Sigmoid colon (tissue), 7 donors: ENCODE measurements around the gene C1orf198. TPM values are rescaled to one million over a fixed set of nuclear protein-coding genes. Genes with fewer than 3 reads are reported as not detected.

Experiments used
- DNase-seq: peaks from one replicate; pipeline ENCODE4 v3.0.0-alpha.2; 2019
- H3K27ac ChIP-seq, 4 donors: fragments of 200-600 bp; sonication (generic); one replicate each; pipeline ENCODE4 v1.5.1; 2016 to 2019; ENCODE audit warnings: mild to moderate bottlenecking in 1 of 4
- H3K27me3 ChIP-seq, 3 donors: fragments of 200-600 bp; sonication (generic); one replicate each; pipeline ENCODE4 v1.5.1; 2019; ENCODE audit warnings: mild to moderate bottlenecking in 1 of 3
- H3K36me3 ChIP-seq, 4 donors: fragments of 200-600 bp; sonication (generic); one replicate each; pipeline ENCODE4 v1.5.1; 2016 to 2019
- H3K4me1 ChIP-seq, 4 donors: fragments of 200-600 bp; sonication (generic); one replicate each; pipeline ENCODE4 v1.5.1; 2017 to 2019
- H3K4me3 ChIP-seq, 4 donors: fragments of 200-600 bp; sonication (generic); one replicate each; pipeline ENCODE4 v1.5.1; 2017 to 2019; ENCODE audit warnings: mild to moderate bottlenecking in 2 of 4, moderate library complexity in 1 of 4
- H3K9me3 ChIP-seq, 4 donors: fragments of 200-600 bp in 3 of 4; sonication (generic) in 3 of 4; one replicate each; pipeline versions ENCODE4 v1.5.1 to v1.6.1; 2013 to 2019
- CTCF ChIP-seq, 4 experiments: fragments of 450-650 bp in 3 of 4; fragments of 200-600 bp in 1 of 4; IDR thresholded peaks; one replicate each; pipeline ENCODE4 v1.5.1; 2016 to 2019; ENCODE audit warnings: antibody characterized with exemption in 4 of 4, mild to moderate bottlenecking in 3 of 4, moderate library complexity in 2 of 4
- EP300 ChIP-seq, 4 donors: sonication (generic); formaldehyde crosslinking; IDR thresholded peaks; one replicate each; pipeline ENCODE4 v1.6.1; 2017; ENCODE audit warnings: antibody characterized with exemption in 4 of 4
- POLR2A ChIP-seq, 2 donors: fragments of 450-650 bp; IDR thresholded peaks; one replicate each; pipeline ENCODE4 v1.6.1; 2016; ENCODE audit warnings: antibody characterized with exemption in 2 of 2, mild to moderate bottlenecking in 2 of 2, moderate library complexity in 2 of 2
- POLR2AphosphoS5 ChIP-seq, 4 donors: sonication (generic); formaldehyde crosslinking; IDR thresholded peaks; one replicate each; pipeline ENCODE4 v1.6.1; 2017; ENCODE audit warnings: antibody characterized with exemption in 4 of 4
- WGBS, 2 donors: extraction: QIAGEN DNeasy Blood & Tissue Kit; methylation state at CpG; one replicate each; pipeline ENCODE4 v1.1.7; 2013; 5-methylcytosine and 5-hydroxymethylcytosine counted together
- intact Hi-C: fragments of 100-400 bp; cut with DNase I; formaldehyde crosslinking; loops from one replicate; pipeline ENCODE4 v1.15.1; 2023
- polyA plus RNA-seq, 3 donors: library from polyadenylated mRNA; stranded (reverse); fragments of 200-250 nt; gene quantifications; one replicate each; pipeline ENCODE4 v1.2.3, GENCODE V29; 2013
- total RNA-seq, 4 donors: library from RNA; depleted of rRNA; stranded (reverse); fragments of >200 nt; gene quantifications; one replicate each; pipeline ENCODE4 v1.1.0, GENCODE V29; 2016
- donor health status: healthy with polysubstance abuse.
- donor health status: Bipolar disorder and iron deficiency.
- donor health status: healthy.

Gene C1orf198
- total and polyA plus RNA-seq, 7 donors: 4.9 to 63.5 (median 42.1) TPM

DNA sequence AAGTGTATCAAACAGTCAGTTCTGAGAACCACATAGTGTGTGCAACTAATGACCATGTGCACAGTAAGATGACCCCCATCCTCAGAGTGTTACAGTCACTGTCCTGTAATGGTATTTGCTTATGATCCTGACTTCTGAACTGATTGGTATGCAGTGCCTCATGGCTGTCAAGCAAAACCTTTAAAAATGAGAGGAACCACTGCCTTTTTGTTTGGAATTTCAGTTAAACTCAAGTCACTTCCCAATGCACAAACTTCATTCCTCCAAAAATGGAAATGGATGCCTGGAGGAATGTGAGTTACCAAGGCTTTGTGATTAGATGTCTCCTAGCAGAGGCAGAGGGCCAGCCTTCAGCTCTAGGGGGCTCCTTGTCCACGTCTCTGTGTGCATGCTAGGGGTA, 10.5 kb downstream of the C1orf198 start:
- Histone ChIP-seq H3K4me3 (no peak overlapping the region), H3K36me3 (peaks cover 0 to 23% (median 8%) of the 10 kb centered on the region in 4 donors), H3K27ac (peak overlapping the region; percentile 35 to 73 (median 65)), H3K4me1 (peaks cover 0 to 78% (median 65%) of the 10 kb centered on the region in 4 donors), H3K27me3 (no peaks in the 10 kb centered on the region), H3K9me3 (peaks cover 0 to under 1% (median 0%) of the 10 kb centered on the region in 4 donors)
- DNase-seq: no peak
- WGBS, 2 donors: 82 to 84% methylated on average over 1 of the region's 1 CpG
- no peak for TF ChIP-seq EP300 (IDR thresholded peaks at IDR 0.05)
- no peak for TF ChIP-seq POLR2AphosphoS5 (IDR thresholded peaks at IDR 0.05)
- no peak for TF ChIP-seq POLR2A (IDR thresholded peaks at IDR 0.05)
- TF ChIP-seq CTCF (IDR thresholded peaks at IDR 0.05): no peak
- intact Hi-C loops: loop anchor here (5.0 kb wide), 1 partner anchor 51 kb away; no protein-coding TSS in a partner anchor

GRCh38 chr1:230857077-230857476, 11.2 kb downstream of the C1orf198 start:
- no peak for DNase-seq

GRCh38 chr1:230855886-230856285, 12.4 kb downstream of the C1orf198 start:
- no peak for DNase-seq
- Histone ChIP-seq H3K27me3 (no peaks in the 10 kb centered on the region), H3K9me3 (peaks cover 0 to 2% (median 0%) of the 10 kb centered on the region in 4 donors), H3K36me3 (peaks cover 0 to 27% (median 9%) of the 10 kb centered on the region in 4 donors), H3K27ac (peak overlapping the region in 2 of 4 donors; percentile 70 to 73), H3K4me3 (no peak overlapping the region), H3K4me1 (peaks cover 0 to 72% (median 60%) of the 10 kb centered on the region in 4 donors)
- intact Hi-C loops: loop anchor here (5.0 kb wide), 1 partner anchor 49 kb away; no protein-coding TSS in a partner anchor
- TF ChIP-seq EP300 (IDR thresholded peaks at IDR 0.05): no peak
- no peak for TF ChIP-seq POLR2A (IDR thresholded peaks at IDR 0.05)
- no peak for TF ChIP-seq CTCF (IDR thresholded peaks at IDR 0.05)
- no peak for TF ChIP-seq POLR2AphosphoS5 (IDR thresholded peaks at IDR 0.05)
- WGBS, 2 donors: 92 to 97% methylated on average over 4 of the region's 4 CpGs

More at GRCh38 chr1:230857077-230857476, 11.2 kb downstream of the C1orf198 start:
- peaks cover 0 to 2% (median 0%) of the 10 kb centered on the region in 4 donors for H3K9me3 ChIP-seq
- H3K36me3 ChIP-seq: peaks cover 0 to 27% (median 9%) of the 10 kb centered on the region in 4 donors
- intact Hi-C loops: loop anchor here (5.0 kb wide), 1 partner anchor 50 kb away; no protein-coding TSS in a partner anchor
- no peaks in the 10 kb centered on the region for H3K27me3 ChIP-seq
- no peak overlapping the region for H3K4me3 ChIP-seq
- 93 to 97% methylated on average over 13 of the region's 13 CpGs for WGBS, 2 donors
- H3K27ac ChIP-seq: peak overlapping the region; percentile 35 to 73 (median 65)
- H3K4me1 ChIP-seq: peaks cover 0 to 72% (median 60%) of the 10 kb centered on the region in 4 donors
- TF ChIP-seq EP300 (IDR thresholded peaks at IDR 0.05): no peak
- peak in 2 of 4 donors; percentile 8 to 21 for TF ChIP-seq POLR2AphosphoS5 (IDR thresholded peaks at IDR 0.05)

- Histone ChIP-seq H3K9me3 (peaks cover 0 to 2% (median 0%) of the 10 kb centered on the region in 4 donors), H3K4me1 (peaks cover 0 to 73% (median 64%) of the 10 kb centered on the region in 4 donors), H3K36me3 (peaks cover 0 to 27% (median 9%) of the 10 kb centered on the region in 4 donors), H3K27me3 (no peaks in the 10 kb centered on the region), H3K27ac (no peak overlapping the region), H3K4me3 (no peak overlapping the region)
- 95% methylated on average over 7 of the region's 7 CpGs for WGBS, 2 donors
- no peak for DNase-seq
- TF ChIP-seq EP300 (IDR thresholded peaks at IDR 0.05) (no peak), POLR2AphosphoS5 (IDR thresholded peaks at IDR 0.05) (no peak), POLR2A (IDR thresholded peaks at IDR 0.05) (no peak), CTCF (IDR thresholded peaks at IDR 0.05) (no peak)
- intact Hi-C loops: no loop called here
Observed at GRCh38 chr1:230854423-230854822, 13.9 kb downstream of the C1orf198 start.

- DNase-seq: no peak
- H3K27ac ChIP-seq: no peak overlapping the region
- no peaks in the 10 kb centered on the region for H3K27me3 ChIP-seq
- peaks cover 0 to 27% (median 9%) of the 10 kb centered on the region in 4 donors for H3K36me3 ChIP-seq
- 94 to 98% methylated on average over 3 of the region's 3 CpGs for WGBS, 2 donors
- H3K9me3 ChIP-seq: peaks cover 0 to 2% (median 0%) of the 10 kb centered on the region in 4 donors
- intact Hi-C loops: no loop called here
- H3K4me1 ChIP-seq: peaks cover 0 to 73% (median 64%) of the 10 kb centered on the region in 4 donors
- no peak for TF ChIP-seq CTCF (IDR thresholded peaks at IDR 0.05)
- no peak for TF ChIP-seq POLR2AphosphoS5 (IDR thresholded peaks at IDR 0.05)
- TF ChIP-seq POLR2A (IDR thresholded peaks at IDR 0.05): no peak
- TF ChIP-seq EP300 (IDR thresholded peaks at IDR 0.05): no peak
- H3K4me3 ChIP-seq: no peak overlapping the region
Observed at GRCh38 chr1:230853731-230854130, 14.6 kb downstream of the C1orf198 start.
